ENCODE data around the gene SLC35E1. TPM values are rescaled to one million over a fixed set of nuclear protein-coding genes. Genes with fewer than 3 reads are reported as not detected.

SLC35E1 gene
- total and polyA plus RNA-seq, 2 of the 4 experiments (the other 2 are of a cell fraction), result 22.6 to 38.0 TPM

DNA sequence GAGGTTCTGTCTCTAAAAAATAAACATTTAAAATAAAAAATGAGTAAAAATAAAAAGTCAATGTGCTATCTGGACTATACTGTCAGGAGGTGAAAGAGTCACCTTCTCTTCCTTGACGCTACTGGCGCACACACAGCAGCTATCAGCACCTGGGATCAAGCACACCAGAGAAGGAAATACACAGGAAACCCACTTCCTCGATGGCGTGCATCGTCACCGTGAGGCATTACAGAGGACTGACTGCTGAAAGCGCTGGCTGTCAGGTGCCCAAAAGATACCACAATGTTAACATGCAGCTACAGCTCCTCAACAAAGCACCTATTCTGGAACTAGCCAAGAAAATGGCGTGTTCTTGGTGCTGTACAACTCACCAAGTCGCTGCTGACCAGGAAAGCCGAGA, 6.1 kb downstream of the SLC35E1 start:
- H4K20me1 ChIP-seq (ENCODE audit: insufficient read depth, low read length), result peaks cover 9% of the 10 kb centered on the region
- intact Hi-C loops (cut with micrococcal nuclease) (no loop called here), in situ Hi-C loops (cut with MboI; ENCODE audit: low sequenced_read_pairs) (no loop called here), dilution Hi-C loops (cut with HindIII; ENCODE audit: low sequenced_read_pairs, unreplicated experiment) (no loop called here)
- H2AK5ac ChIP-seq (ENCODE audit: low read depth, low read length), result no peak overlapping the region
- no peaks in the 10 kb centered on the region for H3K27me3 ChIP-seq (ENCODE audit: control insufficient read depth, insufficient read depth, low read length)
- peaks cover 28 to 64% of the 10 kb centered on the region in 2 experiments for H3K79me1 ChIP-seq (ENCODE audit: low read depth in 1 of 2, low read length in 2 of 2)
- no peak overlapping the region for H2AFZ ChIP-seq (replicated peaks; ENCODE audit: low read length, poor library complexity)
- H3K56ac ChIP-seq (ENCODE audit: extremely low read depth, insufficient read depth, low read length), result no peak overlapping the region
- no peak overlapping the region for H2BK20ac ChIP-seq (ENCODE audit: low read depth, low read length)
- ChIA-PET CTCF (no interaction called here), POLR2A (ENCODE audit: unreplicated experiment) (no interaction called here)
- no peak overlapping the region for H3K9ac ChIP-seq (ENCODE audit: low read depth, low read length)
- H3K9me3 ChIP-seq (ENCODE audit: control insufficient read depth, insufficient read depth, low read length), result no peaks in the 10 kb centered on the region
- peaks cover 54% of the 10 kb centered on the region for H3K36me3 ChIP-seq (ENCODE audit: control insufficient read depth, insufficient read depth, low read length)
- DNase-seq, result no peak
- H3K4ac ChIP-seq (ENCODE audit: low read depth, low read length), result no peak overlapping the region
- peaks cover 4% of the 10 kb centered on the region for H3K4me1 ChIP-seq (ENCODE audit: control insufficient read depth, insufficient read depth, low read length)
- H3K14ac ChIP-seq (replicated peaks; ENCODE audit: low read depth, low read length), result no peak overlapping the region
- H2BK120ac ChIP-seq (ENCODE audit: low read depth, low read length), result no peak overlapping the region
- BruUV-seq (replicated peaks), result no TSS peak
- no peak overlapping the region for H3K18ac ChIP-seq (ENCODE audit: low read depth, low read length)
- no peak overlapping the region for H3K27ac ChIP-seq (ENCODE audit: insufficient read depth, low read length)
- WGBS, 2 experiments (ENCODE audit: extremely low coverage in 2 of 2, insufficient read length in 1 of 2), result 97% methylated on average over 6 of the region's 10 CpGs; no CpG with 5 or more reads in 1 of the 2 experiments
- no peak overlapping the region for H4K91ac ChIP-seq (ENCODE audit: insufficient read depth, low read depth, low read length)
- no peak overlapping the region for H4K5ac ChIP-seq (ENCODE audit: low read depth, low read length)
- no peak overlapping the region for H2BK5ac ChIP-seq (ENCODE audit: low read depth, low read length, poor library complexity, severe bottlenecking)
- no peak overlapping the region for H3K4me3 ChIP-seq (ENCODE audit: insufficient read depth, low read depth, low read length)
- H2BK15ac ChIP-seq (ENCODE audit: low read depth, low read length), result no peak overlapping the region
- H3K4me2 ChIP-seq (ENCODE audit: low read depth, low read length), result no peak overlapping the region
- ATAC-seq (ENCODE audit: low read depth), result no peak
- H3K23ac ChIP-seq (ENCODE audit: low read depth, low read length), result no peak overlapping the region
- no peak for TF ChIP-seq RFX5 (IDR thresholded peaks at IDR 0.05; ENCODE audit: low read depth, low read length)
- TF ChIP-seq CEBPB (IDR thresholded peaks at IDR 0.05; ENCODE audit: low read depth, low read length), result no peak
- no peak for TF ChIP-seq FOS (IDR thresholded peaks at IDR 0.05; ENCODE audit: low read depth, low read length)
- TF ChIP-seq RAD21 (IDR thresholded peaks at IDR 0.05; ENCODE audit: low read length), result no peak
- no peak for TF ChIP-seq POLR2A (IDR thresholded peaks at IDR 0.05; ENCODE audit: low read depth, low read length)
- TF ChIP-seq ELK1 (IDR thresholded peaks at IDR 0.05; ENCODE audit: borderline replicate concordance, low read depth, low read length), result no peak
- no peak for TF ChIP-seq RCOR1 (IDR thresholded peaks at IDR 0.05; ENCODE audit: insufficient replicate concordance, low read length)
- TF ChIP-seq MXI1 (IDR thresholded peaks at IDR 0.05; ENCODE audit: borderline replicate concordance, low read depth, low read length), result no peak
- no peak for TF ChIP-seq CTCF (conservative IDR thresholded peaks at IDR 0.05; ENCODE audit: low read depth, low read length)
- no peak for TF ChIP-seq MAZ (IDR thresholded peaks at IDR 0.05; ENCODE audit: borderline replicate concordance, low read depth, low read length)
- H2AK9ac ChIP-seq (replicated peaks; ENCODE audit: low read depth, low read length, poor library complexity), result no peak overlapping the region
- peaks cover 13% of the 10 kb centered on the region for H3K9me1 ChIP-seq (ENCODE audit: insufficient read depth, low read length)
- no peak overlapping the region for H4K8ac ChIP-seq (ENCODE audit: low read depth in 2 of 2, low read length in 2 of 2)

Data from IMR-90 (cell line).